ENCODE data around the gene APPBP2. TPM values are rescaled to one million over a fixed set of nuclear protein-coding genes. Genes with fewer than 3 reads are reported as not detected.

Gene APPBP2, protein sequence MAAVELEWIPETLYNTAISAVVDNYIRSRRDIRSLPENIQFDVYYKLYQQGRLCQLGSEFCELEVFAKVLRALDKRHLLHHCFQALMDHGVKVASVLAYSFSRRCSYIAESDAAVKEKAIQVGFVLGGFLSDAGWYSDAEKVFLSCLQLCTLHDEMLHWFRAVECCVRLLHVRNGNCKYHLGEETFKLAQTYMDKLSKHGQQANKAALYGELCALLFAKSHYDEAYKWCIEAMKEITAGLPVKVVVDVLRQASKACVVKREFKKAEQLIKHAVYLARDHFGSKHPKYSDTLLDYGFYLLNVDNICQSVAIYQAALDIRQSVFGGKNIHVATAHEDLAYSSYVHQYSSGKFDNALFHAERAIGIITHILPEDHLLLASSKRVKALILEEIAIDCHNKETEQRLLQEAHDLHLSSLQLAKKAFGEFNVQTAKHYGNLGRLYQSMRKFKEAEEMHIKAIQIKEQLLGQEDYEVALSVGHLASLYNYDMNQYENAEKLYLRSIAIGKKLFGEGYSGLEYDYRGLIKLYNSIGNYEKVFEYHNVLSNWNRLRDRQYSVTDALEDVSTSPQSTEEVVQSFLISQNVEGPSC
- total RNA-seq: 19.8 and 21.1 TPM in 2 replicates

DNA sequence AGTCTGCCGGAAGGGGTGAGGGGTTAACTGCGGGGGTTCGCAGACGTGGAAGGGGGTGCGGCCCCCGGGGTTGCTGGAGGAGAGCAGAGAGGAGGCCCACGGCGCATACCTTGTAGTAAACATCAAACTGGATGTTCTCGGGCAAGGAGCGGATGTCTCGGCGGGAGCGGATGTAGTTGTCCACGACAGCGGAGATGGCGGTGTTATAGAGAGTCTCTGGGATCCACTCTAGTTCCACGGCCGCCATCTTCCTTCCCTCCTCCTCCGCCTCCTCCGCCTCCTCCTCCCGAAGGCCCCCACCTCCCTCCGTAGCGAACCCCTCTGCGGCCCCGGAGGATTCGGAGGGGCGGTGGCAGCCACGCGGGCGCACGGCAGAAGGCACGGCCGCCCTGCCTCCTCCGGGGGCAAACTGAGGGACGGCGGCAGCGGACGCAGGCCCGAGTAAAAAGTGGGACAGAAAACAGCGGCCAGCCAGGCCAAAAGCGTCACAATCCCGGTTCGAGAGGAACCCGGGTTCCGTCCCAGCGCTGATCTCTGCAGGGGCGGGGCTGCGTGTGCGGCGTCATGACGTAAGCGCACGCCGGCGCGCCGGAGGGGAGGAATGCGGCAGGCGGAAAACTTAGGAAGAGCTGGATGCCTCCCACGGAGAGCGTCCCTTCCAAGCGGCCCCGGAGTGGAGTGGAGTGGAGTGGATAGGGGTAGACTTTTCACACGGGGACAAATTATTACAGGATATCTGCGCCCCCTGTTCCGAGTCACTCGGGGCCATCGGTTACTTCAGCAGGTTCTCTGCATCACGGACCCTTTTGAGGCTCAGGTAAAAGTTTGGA, at the start of gene APPBP2:
APPBP2 (minus strand) TSS at position 558 of the 830 bp plus-strand sequence; CDS start at position 247, 311 bp downstream.

DNA sequence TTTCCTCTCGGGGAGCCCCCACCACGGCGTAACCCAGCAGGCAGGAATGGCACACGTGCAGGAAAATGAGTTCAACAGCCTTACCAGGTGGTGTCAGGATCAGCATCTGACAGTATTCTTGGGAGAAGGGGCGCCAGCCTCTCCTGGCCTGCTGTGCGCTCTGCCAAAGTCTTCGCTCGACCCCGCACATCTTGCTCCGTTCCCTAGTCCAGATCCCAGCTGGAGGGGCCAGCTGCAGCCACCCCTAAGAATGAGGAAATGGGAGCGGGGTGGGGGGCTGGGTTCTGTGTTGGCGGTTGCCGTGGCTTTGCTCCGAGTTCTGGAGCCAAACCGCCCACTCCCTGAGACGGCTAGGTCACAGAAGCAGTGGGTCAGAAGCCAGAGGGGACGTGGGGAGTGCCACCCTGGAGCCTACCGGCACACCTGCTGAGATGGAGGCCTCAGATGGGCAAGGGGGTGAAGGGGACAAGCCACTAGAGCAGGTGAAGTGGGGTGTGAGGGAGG, 103.8 kb downstream of the APPBP2 start, which contains the start of gene CHCT1:
CHCT1 (plus strand) TSS at position 328 of the 504 bp plus-strand sequence; CDS start at position 432, 104 bp downstream.

Other genes starting within 250 kb of the APPBP2 start
- gene USP32, start 134.1 kb downstream of the APPBP2 start, total RNA-seq: 25.6 and 25.9 TPM in 2 replicates
- not detected in 2 replicates for gene CHCT1, start 103.8 kb downstream of the APPBP2 start, total RNA-seq
- 7.1 and 7.6 TPM in 2 replicates for gene PPM1D, start 74.0 kb upstream of the APPBP2 start, total RNA-seq
- 14.1 and 26.1 TPM in 2 replicates for gene BCAS3, start 151.6 kb upstream of the APPBP2 start, total RNA-seq

All from cardiac ventricle fibroblast (primary cell).